IMR-90 (cell line): ENCODE results near the gene C6orf120. TPM values are rescaled to one million over a fixed set of nuclear protein-coding genes. Genes with fewer than 3 reads are reported as not detected.

Experiments used
- ATAC-seq: fragments of 200-7000 bp; cut with Tn5 transposase; 2 replicates; pipeline ENCODE4 v1.9.1; 2020; ENCODE audit warnings: low read depth, mild to moderate bottlenecking, moderate library complexity
- BruUV-seq: library from RNA; stranded (reverse); fragments of 400-500 nt; replicated peaks from 2 replicates; lab custom pipeline; 2021; lab: Mats Ljungman, UMichigan
- CTCF ChIA-PET: fragments of 300-600 bp; formaldehyde crosslinking; extraction: SDS; loops from one replicate; lab custom pipeline; 2021; ENCODE audit warnings: antibody characterized with exemption; lab: Yijun Ruan, JAX
- POLR2A ChIA-PET: fragments of 300-600 bp; sonication (Branson Sonifier 250); formaldehyde crosslinking; loops from one replicate; lab custom pipeline; 2022; ENCODE audit warnings: antibody characterized with exemption; ENCODE audit not compliant: unreplicated experiment; lab: Charles Lee
- DNase-seq: peaks from one replicate; pipeline ENCODE4 v3.0.0; 2013
- H2AFZ ChIP-seq: replicated peaks from 2 replicates; pipeline ENCODE3; 2013; ENCODE audit warnings: low read length, mild to moderate bottlenecking; ENCODE audit not compliant: poor library complexity
- H2AK5ac ChIP-seq: 2 replicates; pipeline ENCODE4 v1.6.1; 2013; ENCODE audit warnings: low read depth, low read length, inconsistent platforms
- H2AK9ac ChIP-seq: replicated peaks from 2 replicates; pipeline ENCODE3; 2013; ENCODE audit warnings: mild to moderate bottlenecking, low read depth, low read length, moderate library complexity; ENCODE audit not compliant: poor library complexity
- H2BK120ac ChIP-seq: 2 replicates; pipeline ENCODE4 v1.6.1; 2013; ENCODE audit warnings: low read depth, low read length, inconsistent platforms
- H2BK15ac ChIP-seq: 3 replicates; pipeline ENCODE4 v1.6.1; 2013; ENCODE audit warnings: low read depth, low read length, inconsistent platforms
- H2BK20ac ChIP-seq: 2 replicates; pipeline ENCODE4 v1.6.1; 2013; ENCODE audit warnings: low read depth, mild to moderate bottlenecking, inconsistent platforms, low read length, moderate library complexity
- H2BK5ac ChIP-seq: 2 replicates; pipeline ENCODE4 v1.6.1; 2013; ENCODE audit warnings: mild to moderate bottlenecking, low read depth, low read length, inconsistent platforms; ENCODE audit not compliant: poor library complexity, severe bottlenecking
- H3K14ac ChIP-seq: replicated peaks from 2 replicates; pipeline ENCODE4 v1.6.1; 2013; ENCODE audit warnings: low read depth, low read length, inconsistent platforms
- H3K18ac ChIP-seq: 2 replicates; pipeline ENCODE4 v1.6.1; 2013; ENCODE audit warnings: low read depth, low read length, control low read depth
- H3K23ac ChIP-seq: 2 replicates; pipeline ENCODE4 v1.6.1; 2013; ENCODE audit warnings: low read depth, low read length, inconsistent platforms
- H3K27ac ChIP-seq: 2 replicates; pipeline ENCODE4 v1.5.1; 2013; ENCODE audit warnings: mild to moderate bottlenecking, control low read depth, low read length; ENCODE audit not compliant: insufficient read depth
- H3K27me3 ChIP-seq: 2 replicates; pipeline ENCODE4 v1.6.1; 2013; ENCODE audit warnings: low read length; ENCODE audit not compliant: control insufficient read depth, insufficient read depth
- H3K36me3 ChIP-seq: 2 replicates; pipeline ENCODE4 v1.6.1; 2013; ENCODE audit warnings: low read length, mixed read lengths; ENCODE audit not compliant: control insufficient read depth, insufficient read depth
- H3K4ac ChIP-seq: 2 replicates; pipeline ENCODE4 v1.6.1; 2013; ENCODE audit warnings: low read depth, low read length, inconsistent platforms
- H3K4me1 ChIP-seq: 2 replicates; pipeline ENCODE4 v1.6.1; 2013; ENCODE audit warnings: low read length, mixed read lengths; ENCODE audit not compliant: control insufficient read depth, insufficient read depth
- H3K4me2 ChIP-seq: 2 replicates; pipeline ENCODE4 v1.6.1; 2013; ENCODE audit warnings: low read depth, mild to moderate bottlenecking, control low read depth, low read length, moderate library complexity
- H3K4me3 ChIP-seq: 2 replicates; pipeline ENCODE4 v1.5.1; 2013; ENCODE audit warnings: low read depth, mild to moderate bottlenecking, control low read depth, low read length, moderate library complexity; ENCODE audit not compliant: insufficient read depth
- H3K56ac ChIP-seq: 2 replicates; pipeline ENCODE4 v1.6.1; 2013; ENCODE audit warnings: low read length, inconsistent platforms; ENCODE audit not compliant: insufficient read depth; ENCODE audit errors: extremely low read depth
- H3K79me1 ChIP-seq, 2 experiments: 2 replicates each; pipeline ENCODE4 v1.6.1; 2013; ENCODE audit warnings: low read length in 2 of 2, inconsistent platforms in 1 of 2, low read depth in 1 of 2
- H3K9ac ChIP-seq: 2 replicates; pipeline ENCODE4 v1.6.1; 2013; ENCODE audit warnings: low read depth, low read length, control low read depth
- H3K9me1 ChIP-seq: 2 replicates; pipeline ENCODE4 v1.6.1; 2013; ENCODE audit warnings: low read length, inconsistent platforms; ENCODE audit not compliant: insufficient read depth
- H3K9me3 ChIP-seq: 2 replicates; pipeline ENCODE4 v1.6.1; 2013; ENCODE audit warnings: low read length; ENCODE audit not compliant: control insufficient read depth, insufficient read depth
- H4K20me1 ChIP-seq: 2 replicates; pipeline ENCODE4 v1.6.1; 2013; ENCODE audit warnings: low read length, inconsistent platforms; ENCODE audit not compliant: insufficient read depth
- H4K5ac ChIP-seq: 2 replicates; pipeline ENCODE4 v1.6.1; 2013; ENCODE audit warnings: mild to moderate bottlenecking, low read depth, low read length, control low read depth
- H4K8ac ChIP-seq, 2 experiments: 2 replicates each; pipeline ENCODE4 v1.6.1; 2013; ENCODE audit warnings: low read depth in 2 of 2, low read length in 2 of 2, control low read depth in 1 of 2, inconsistent platforms in 1 of 2
- H4K91ac ChIP-seq: 2 replicates; pipeline ENCODE4 v1.6.1; 2013; ENCODE audit warnings: low read depth, low read length, inconsistent platforms; ENCODE audit not compliant: insufficient read depth
- CEBPB ChIP-seq: IDR thresholded peaks from 2 replicates; pipeline ENCODE4 v1.6.1; 2012; ENCODE audit warnings: low read depth, low read length, improper control_type of control experiment
- FOS ChIP-seq: fragments of 150-350 bp; IDR thresholded peaks from 2 replicates; pipeline ENCODE4 v1.6.1; 2016; ENCODE audit warnings: low read depth, low read length
- MXI1 ChIP-seq: IDR thresholded peaks from 2 replicates; pipeline ENCODE4 v1.6.1; 2012; ENCODE audit warnings: low read depth, mild to moderate bottlenecking, low read length, moderate library complexity, borderline replicate concordance
- NFE2L2 ChIP-seq: fragments of 150-350 bp; IDR thresholded peaks from 2 replicates; pipeline ENCODE4 v1.6.1; 2016; ENCODE audit warnings: low read depth, mild to moderate bottlenecking, low read length
- RAD21 ChIP-seq: IDR thresholded peaks from 2 replicates; pipeline ENCODE4 v1.6.1; 2012; ENCODE audit warnings: low read length, improper control_type of control experiment
- RCOR1 ChIP-seq: IDR thresholded peaks from 2 replicates; pipeline ENCODE4 v1.6.1; 2012; ENCODE audit warnings: mild to moderate bottlenecking, low read length, improper control_type of control experiment; ENCODE audit not compliant: insufficient replicate concordance
- RFX5 ChIP-seq: IDR thresholded peaks from 2 replicates; pipeline ENCODE4 v1.8.0; 2012; ENCODE audit warnings: low read depth, mild to moderate bottlenecking, low read length, moderate library complexity
- WGBS, 2 experiments: methylation state at CpG; one replicate each; pipeline versions ENCODE4 v1.1.5 to v1.1.7; 2013; ENCODE audit warnings: missing lambda C conversion rate in 2 of 2; ENCODE audit not compliant: insufficient read length in 1 of 2; ENCODE audit errors: extremely low coverage in 2 of 2; 5-methylcytosine and 5-hydroxymethylcytosine counted together
- dilution Hi-C: fragments of 300-500 bp; cut with HindIII; formaldehyde crosslinking; loops from one replicate; pipeline ENCODE4 v1.14.3; 2018; ENCODE audit warnings: low sequenced_read_pairs; ENCODE audit not compliant: unreplicated experiment
- in situ Hi-C: fragments of 300-500 bp; cut with MboI; formaldehyde crosslinking; loops from 3 replicates; pipeline ENCODE4 v1.14.3; 2019; ENCODE audit warnings: low sequenced_read_pairs, inconsistent platforms, mixed read lengths
- intact Hi-C: fragments of 100-400 bp; cut with micrococcal nuclease; formaldehyde crosslinking; loops from 2 replicates; pipeline ENCODE4 v1.10.0; 2022
- polyA plus RNA-seq, 3 experiments: library from polyadenylated mRNA; depleted of rRNA; stranded (reverse); fragments of >200 nt; gene quantifications; 2 replicates each; pipeline ENCODE4 v1.2.3, GENCODE V29; 2012; ENCODE audit warnings: low replicate concordance in 1 of 3
- total RNA-seq: library from RNA; depleted of rRNA; stranded (reverse); fragments of >200 nt; gene quantifications from 2 replicates; pipeline ENCODE4 v1.2.3, GENCODE V29; 2012
- TF ChIP-seq, protein P1 (sequence below): fragments of 150-350 bp; IDR thresholded peaks from 2 replicates; pipeline ENCODE4 v1.6.1; 2016; ENCODE audit warnings: low read depth, mild to moderate bottlenecking, low read length, moderate library complexity, borderline replicate concordance

C6orf120 gene
- total and polyA plus RNA-seq, 2 of the 4 experiments (the other 2 are of a cell fraction): 21.4 to 26.7 TPM

GRCh38 chr6:169689287-169689686, 12.6 kb upstream of the C6orf120 start:
- no peaks in the 10 kb centered on the region for H3K27me3 ChIP-seq
- no peak overlapping the region for H2AK5ac ChIP-seq
- H3K56ac ChIP-seq: no peak overlapping the region
- peak overlapping the region; percentile 76 for H2BK5ac ChIP-seq
- peak; percentile 77; the same call in 1 of the 2 replicates for TF ChIP-seq MXI1
- TF ChIP-seq RCOR1: no peak
- TF ChIP-seq RFX5: 0 out of 2 replicates have a peak, but pooled peaks have one; percentile 32
- peak; percentile 30; the same call in 1 of the 2 replicates for TF ChIP-seq FOS
- no peak for TF ChIP-seq RAD21
- TF ChIP-seq CEBPB: peak; percentile 91
- no peak for TF ChIP-seq NFE2L2
- TF ChIP-seq, protein P1, sequence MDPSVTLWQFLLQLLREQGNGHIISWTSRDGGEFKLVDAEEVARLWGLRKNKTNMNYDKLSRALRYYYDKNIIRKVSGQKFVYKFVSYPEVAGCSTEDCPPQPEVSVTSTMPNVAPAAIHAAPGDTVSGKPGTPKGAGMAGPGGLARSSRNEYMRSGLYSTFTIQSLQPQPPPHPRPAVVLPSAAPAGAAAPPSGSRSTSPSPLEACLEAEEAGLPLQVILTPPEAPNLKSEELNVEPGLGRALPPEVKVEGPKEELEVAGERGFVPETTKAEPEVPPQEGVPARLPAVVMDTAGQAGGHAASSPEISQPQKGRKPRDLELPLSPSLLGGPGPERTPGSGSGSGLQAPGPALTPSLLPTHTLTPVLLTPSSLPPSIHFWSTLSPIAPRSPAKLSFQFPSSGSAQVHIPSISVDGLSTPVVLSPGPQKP: no peak
- peak; percentile 88 for DNase-seq
- no peak overlapping the region for H2AFZ ChIP-seq
- peak; percentile 87 for ATAC-seq
- intact Hi-C loops (no loop called here), dilution Hi-C loops (no loop called here), in situ Hi-C loops (no loop called here)
- ChIA-PET CTCF (no interaction called here), POLR2A (no interaction called here)
- peaks cover 6% of the 10 kb centered on the region for H3K9me3 ChIP-seq
- H3K9ac ChIP-seq: no peak overlapping the region
- peak overlapping the region; percentile 55 for H3K4me2 ChIP-seq
- H3K4ac ChIP-seq: 0 out of 2 replicates have a peak overlapping the region, but pooled peaks have one; percentile 31
- H4K91ac ChIP-seq: no peak overlapping the region
- peaks cover 7% of the 10 kb centered on the region for H3K9me1 ChIP-seq
- no peak overlapping the region for H2AK9ac ChIP-seq
- no peak overlapping the region for H3K4me3 ChIP-seq
- no peak overlapping the region for H3K18ac ChIP-seq
- no peak overlapping the region for H4K8ac ChIP-seq
- 0 out of 2 replicates have a peak overlapping the region, but pooled peaks have one; percentile 19 for H3K27ac ChIP-seq
- 39% methylated on average over 5 of the region's 6 CpGs; no CpG with 5 or more reads in 1 of the 2 experiments for WGBS, 2 experiments
- H3K4me1 ChIP-seq: peaks cover 4% of the 10 kb centered on the region
- no peak overlapping the region for H3K14ac ChIP-seq
- H3K36me3 ChIP-seq: peaks cover 4% of the 10 kb centered on the region
- BruUV-seq: no TSS peak
- H2BK15ac ChIP-seq: no peak overlapping the region
- H4K5ac ChIP-seq: no peak overlapping the region
- H3K23ac ChIP-seq: no peak overlapping the region
- no peak overlapping the region for H2BK20ac ChIP-seq
- H4K20me1 ChIP-seq: peaks cover 3% of the 10 kb centered on the region; the same call in 1 of the 2 replicates
- peaks cover 15 to 32% of the 10 kb centered on the region in 2 experiments for H3K79me1 ChIP-seq
- no peak overlapping the region for H2BK120ac ChIP-seq
